GM23338 (cell line): ENCODE results near the gene SESN1. TPM values are rescaled to one million over a fixed set of nuclear protein-coding genes. Genes with fewer than 3 reads are reported as not detected.

Experiments
- ATAC-seq: fragments of 200-7000 bp; cut with Tn5 transposase; 3 replicates; pipeline ENCODE4 v1.9.1; 2020
- DNase-seq: peaks from one replicate; pipeline ENCODE4 v3.0.0-alpha.2; 2015; ENCODE audit warnings: low spot score
- H2AFZ ChIP-seq: fragments of 200-600 bp; sonication (generic); 2 replicates; pipeline ENCODE4 v1.8.0; 2016; ENCODE audit warnings: antibody characterized with exemption, mild to moderate bottlenecking, moderate library complexity
- H3F3A ChIP-seq: fragments of 200-600 bp; sonication (generic); replicated peaks from 2 replicates; pipeline ENCODE4 v1.8.0; 2017; ENCODE audit warnings: antibody characterized with exemption, mixed run types, low read depth
- H3K27ac ChIP-seq: fragments of 200-600 bp; sonication (generic); 2 replicates; pipeline ENCODE4 v1.6.1; 2016; ENCODE audit warnings: low read depth
- H3K27me3 ChIP-seq: fragments of 200-600 bp; sonication (generic); 2 replicates; pipeline ENCODE4 v1.8.0; 2016; ENCODE audit warnings: mild to moderate bottlenecking, mixed run types, moderate library complexity; ENCODE audit not compliant: insufficient read depth
- H3K36me3 ChIP-seq: fragments of 200-600 bp; sonication (generic); 2 replicates; pipeline ENCODE4 v1.8.0; 2016; ENCODE audit warnings: mild to moderate bottlenecking; ENCODE audit not compliant: insufficient read depth
- H3K4me1 ChIP-seq: fragments of 200-600 bp; sonication (generic); 2 replicates; pipeline ENCODE4 v1.8.0; 2016; ENCODE audit warnings: mild to moderate bottlenecking, moderate library complexity; ENCODE audit not compliant: insufficient read depth
- H3K4me2 ChIP-seq: fragments of 200-600 bp; sonication (generic); 2 replicates; pipeline ENCODE4 v1.7.1; 2017; ENCODE audit warnings: mixed run types
- H3K4me3 ChIP-seq: fragments of 200-600 bp; sonication (generic); 2 replicates; pipeline ENCODE4 v1.6.1; 2016; ENCODE audit warnings: mixed run types
- H3K79me2 ChIP-seq: fragments of 200-600 bp; sonication (generic); replicated peaks from 2 replicates; pipeline ENCODE4 v1.8.0; 2017; ENCODE audit warnings: mild to moderate bottlenecking; ENCODE audit not compliant: insufficient read depth
- H3K9me2 ChIP-seq: fragments of 200-600 bp; sonication (generic); 2 replicates; pipeline ENCODE4 v1.8.0; 2017; ENCODE audit not compliant: insufficient read depth
- H4K20me1 ChIP-seq: fragments of 200-600 bp; sonication (generic); replicated peaks from 2 replicates; pipeline ENCODE4 v1.8.0; 2017; ENCODE audit warnings: mild to moderate bottlenecking; ENCODE audit not compliant: insufficient read depth
- H3K27ac Mint-ChIP-seq: 2 replicates; pipeline ENCODE4 v1.8.0; 2020; ENCODE audit warnings: inconsistent platforms, mild to moderate bottlenecking, moderate library complexity, mixed read lengths
- H3K27me3 Mint-ChIP-seq: 3 replicates; pipeline ENCODE4 v1.8.0; 2022; ENCODE audit warnings: low read depth, mild to moderate bottlenecking, moderate library complexity, mixed read lengths, inconsistent platforms; ENCODE audit not compliant: insufficient read depth, poor library complexity
- H3K36me3 Mint-ChIP-seq: 3 replicates; pipeline ENCODE4 v1.8.0; 2021; ENCODE audit warnings: low read depth, mild to moderate bottlenecking, inconsistent platforms, moderate library complexity, mixed read lengths
- H3K4me1 Mint-ChIP-seq: 3 replicates; pipeline ENCODE4 v1.8.0; 2020; ENCODE audit warnings: mild to moderate bottlenecking, inconsistent platforms, mixed read lengths
- H3K4me3 Mint-ChIP-seq: 3 replicates; pipeline ENCODE4 v1.8.0; 2021; ENCODE audit warnings: moderate library complexity, mild to moderate bottlenecking, inconsistent platforms, mixed read lengths
- H3K9me3 Mint-ChIP-seq: 3 replicates; pipeline ENCODE4 v1.8.0; 2020; ENCODE audit warnings: moderate library complexity, mild to moderate bottlenecking, inconsistent platforms, mixed read lengths
- CTCF ChIP-seq, 2 experiments: fragments of 200-600 bp in 1 of 2; sonication (generic) in 1 of 2; conservative IDR thresholded peaks; 2 replicates each; pipeline versions ENCODE4 v1.5.1 to v1.6.1; 2016 to 2017; ENCODE audit warnings: antibody characterized with exemption in 2 of 2, low read depth in 2 of 2, mild to moderate bottlenecking in 2 of 2, moderate library complexity in 1 of 2
- EZH2 ChIP-seq: fragments of 200-600 bp; sonication (generic); IDR thresholded peaks from one replicate; pipeline ENCODE4 v1.8.0; 2017; ENCODE audit warnings: antibody characterized with exemption, mild to moderate bottlenecking, low read depth; ENCODE audit not compliant: unreplicated experiment
- EZH2phosphoT487 ChIP-seq: fragments of 200-600 bp; sonication (generic); IDR thresholded peaks from one replicate; pipeline ENCODE4 v1.8.1; 2018; ENCODE audit warnings: antibody characterized with exemption; ENCODE audit not compliant: unreplicated experiment
- NANOG ChIP-seq: IDR thresholded peaks from 2 replicates; pipeline ENCODE4 v1.6.1; 2016; ENCODE audit warnings: antibody characterized with exemption, borderline replicate concordance
- POLR2AphosphoS5 ChIP-seq: IDR thresholded peaks from 2 replicates; pipeline ENCODE4 v1.6.1; 2016; ENCODE audit warnings: antibody characterized with exemption, low read depth
- REST ChIP-seq: IDR thresholded peaks from one replicate; pipeline ENCODE4 v1.6.1; 2018; ENCODE audit warnings: antibody characterized with exemption; ENCODE audit not compliant: unreplicated experiment
- ZNF462 ChIP-seq: fragments of 250-450 bp; sonication (Bioruptor Pico); IDR thresholded peaks from 2 replicates; pipeline ENCODE4 v1.5.0; 2020; ENCODE audit warnings: mild to moderate bottlenecking, moderate library complexity
- polyA plus RNA-seq: library from polyadenylated mRNA; unstranded; fragments of >200 nt; fragmentation: Nextera tagmentation; extraction: Ambion mirVana; gene quantifications from 2 replicates; pipeline ENCODE4 v1.2.1, GENCODE V29; 2016
- total RNA-seq: library from RNA; depleted of rRNA; stranded (reverse); fragments of >200 nt; shearing (Covaris generic); gene quantifications from 2 replicates; pipeline ENCODE4 v1.2.3, GENCODE V29; 2014

Gene SESN1
- total and polyA plus RNA-seq, 2 experiments from 2014 or later: 26.2 to 36.4 TPM

- no peaks in the 10 kb centered on the region for H3K9me3 Mint-ChIP-seq
- H2AFZ ChIP-seq: no peak overlapping the region
- no peak overlapping the region for H3K4me3 ChIP-seq
- H3K27me3 Mint-ChIP-seq: peaks cover 4% of the 10 kb centered on the region
- H3K27me3 ChIP-seq: no peaks in the 10 kb centered on the region
- H3K36me3 Mint-ChIP-seq: no peaks in the 10 kb centered on the region
- no peak overlapping the region for H3K27ac ChIP-seq
- H3K27ac Mint-ChIP-seq: no peak overlapping the region
- DNase-seq: no peak
- peaks cover 8% of the 10 kb centered on the region; the same call in 2 of the 3 replicates for H3K4me1 Mint-ChIP-seq
- TF ChIP-seq POLR2AphosphoS5 (no peak), EZH2 (no peak), CTCF (conservative IDR thresholded peaks at IDR 0.05; ENCODE audit: low read depth in 2 of 2) (no peak), ZNF462 (CRISPR knock-in tag) (no peak), REST (no peak), NANOG (no peak), EZH2phosphoT487 (no peak)
- no peaks in the 10 kb centered on the region for H3K4me1 ChIP-seq
- H3F3A ChIP-seq: no peaks in the 10 kb centered on the region
- H4K20me1 ChIP-seq: no peaks in the 10 kb centered on the region
- H3K79me2 ChIP-seq: no peaks in the 10 kb centered on the region
- no peak overlapping the region for H3K4me2 ChIP-seq
- H3K4me3 Mint-ChIP-seq: no peak overlapping the region
- H3K9me2 ChIP-seq: no peaks in the 10 kb centered on the region
- ATAC-seq: no peak
- no peaks in the 10 kb centered on the region for H3K36me3 ChIP-seq
Measured at GRCh38 chr6:109023356-109023925, 71.2 kb downstream of the SESN1 start.
